HL-60 (cell line): ENCODE measurements around the gene ZNF416.
A peak's percentile ranks its signal among the peaks of the same experiment; 100 is the strongest.

Experiments used
- DNase-seq, 2 experiments: peaks; one replicate each; pipeline ENCODE4 v3.0.0-alpha.2; 2010 to 2020; ENCODE audit warnings: low read depth in 1 of 2, low spot score in 1 of 2
- H3K27ac ChIP-seq: fragments of 250-450 bp; sonication (Bioruptor Pico); replicated peaks from 2 replicates; pipeline ENCODE4 v1.5.1; 2020; ENCODE audit warnings: mild to moderate bottlenecking, moderate library complexity
- H3K27me3 ChIP-seq: fragments of 250-450 bp; sonication (Bioruptor Pico); 2 replicates; pipeline ENCODE4 v1.5.1; 2021; ENCODE audit warnings: mild to moderate bottlenecking, moderate library complexity; ENCODE audit not compliant: insufficient read depth, poor library complexity, severe bottlenecking
- H3K4me3 ChIP-seq: replicated peaks from 2 replicates; pipeline ENCODE4 v1.5.1; 2011; ENCODE audit warnings: mild to moderate bottlenecking, control low read depth, low read length; ENCODE audit not compliant: insufficient read depth
- CTCF ChIP-seq: IDR thresholded peaks from one replicate; pipeline ENCODE4 v1.5.1; 2011; ENCODE audit warnings: low read length, control low read depth, inconsistent platforms; ENCODE audit not compliant: insufficient read depth
- GABPA ChIP-seq: IDR thresholded peaks from 2 replicates; pipeline ENCODE4 v1.6.1; 2012; ENCODE audit warnings: low read depth
- POLR2AphosphoS5 ChIP-seq: IDR thresholded peaks from 2 replicates; pipeline ENCODE4 v1.6.1; 2012; ENCODE audit warnings: low read depth
- REST ChIP-seq: IDR thresholded peaks from 2 replicates; pipeline ENCODE4 v1.6.1; 2012; ENCODE audit warnings: low read depth; ENCODE audit not compliant: insufficient replicate concordance
- SPI1 ChIP-seq: IDR thresholded peaks from 2 replicates; pipeline ENCODE4 v1.6.1; 2012; ENCODE audit warnings: low read depth, mild to moderate bottlenecking, borderline replicate concordance

ZNF416 gene

GRCh38 chr19:57599377-57599760 is 20.7 kb upstream of the ZNF416 start:
- no peak for TF ChIP-seq POLR2AphosphoS5
- TF ChIP-seq CTCF, result no peak
- no peak for TF ChIP-seq GABPA
- TF ChIP-seq SPI1, result no peak
- TF ChIP-seq REST, result no peak
- Histone ChIP-seq H3K27ac (peak overlapping the region; percentile 78; the same call in 1 of the 2 replicates), H3K27me3 (no peaks in the 10 kb centered on the region), H3K4me3 (peak overlapping the region; percentile 99)
- no peak for DNase-seq

DNA sequence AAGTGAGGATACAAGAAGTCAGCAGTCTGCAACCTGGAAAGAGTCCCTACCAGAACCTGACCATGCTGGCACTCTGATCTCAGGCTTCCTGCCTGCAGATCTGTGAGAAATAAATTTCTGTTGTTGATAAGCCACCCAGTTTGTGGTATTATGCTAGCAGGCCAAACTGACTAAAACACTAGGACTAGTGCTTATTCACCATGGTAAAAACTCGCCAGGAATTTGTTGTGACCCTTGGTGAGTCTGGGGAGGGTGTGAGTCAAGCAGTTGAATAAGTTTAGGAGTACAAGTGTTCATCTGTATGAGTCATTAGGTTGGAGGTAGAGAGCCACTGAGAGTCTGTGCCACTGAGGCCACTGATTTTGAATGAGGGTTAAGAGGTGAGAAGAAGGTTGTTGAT is 8.8 kb upstream of the ZNF416 start:
- H3K27me3 ChIP-seq, result no peaks in the 10 kb centered on the region
- H3K27ac ChIP-seq, result no peak overlapping the region
- DNase-seq, result no peak
- no peak overlapping the region for H3K4me3 ChIP-seq
- TF ChIP-seq REST (no peak), GABPA (no peak), SPI1 (no peak), POLR2AphosphoS5 (no peak), CTCF (no peak)

DNA sequence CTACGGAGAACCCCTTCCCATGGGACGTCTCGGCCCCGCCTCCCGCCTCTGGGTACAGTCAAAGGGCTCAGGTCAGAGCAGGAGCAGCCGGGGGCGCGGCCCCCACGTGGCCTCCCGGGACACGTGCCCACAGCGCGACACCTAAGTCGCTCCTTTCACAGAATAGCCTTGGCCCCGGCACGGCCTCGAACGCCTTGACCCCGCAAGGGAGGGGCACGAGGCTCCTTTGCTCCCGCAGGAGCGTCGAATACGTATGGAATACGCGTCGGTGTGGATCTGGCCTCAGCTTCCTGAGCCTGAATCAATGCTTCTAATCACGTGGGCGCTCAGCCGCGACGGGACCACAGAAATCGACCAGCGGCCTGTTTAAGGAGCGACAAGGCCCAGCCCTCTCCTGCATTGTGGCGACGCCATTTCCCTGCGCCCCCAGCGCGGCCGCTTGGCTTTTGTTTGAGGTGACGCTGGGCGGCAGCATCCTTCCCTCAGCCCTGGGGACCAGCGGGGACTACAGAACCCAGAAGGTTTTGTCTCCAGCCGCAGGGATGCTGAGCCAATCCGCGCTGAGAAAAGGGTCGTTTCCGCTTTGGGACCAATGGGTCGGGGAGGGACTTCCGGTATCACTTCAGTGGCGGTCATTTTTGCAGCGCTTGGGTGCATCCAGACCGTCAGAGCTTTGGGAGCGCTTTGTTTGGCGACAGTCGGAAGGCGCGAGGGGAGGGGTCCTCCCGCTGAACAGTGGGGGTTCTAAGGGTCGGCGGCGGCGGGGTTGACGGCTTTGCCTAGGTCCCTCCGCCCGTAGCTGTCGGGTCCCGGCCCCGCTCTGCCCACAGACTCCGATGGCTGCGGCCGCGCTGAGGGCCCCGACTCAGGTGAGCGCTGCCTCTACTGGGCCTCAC is 5.1 kb upstream of the ZNF416 start, which contains the start of gene ZIK1:
TSS of gene ZIK1 (plus strand) at position 625 of the 896 bp plus-strand sequence. CDS start at position 837, 212 bp downstream.
- Histone ChIP-seq H3K4me3 (peak within 1 kb of the TSS; percentile 67), H3K27me3 (no peaks in the 10 kb centered on the region), H3K27ac (no peak within 1 kb of the TSS; the same call in 1 of the 2 replicates)
- TF ChIP-seq REST (peak; percentile 43), GABPA (peak; percentile 93), SPI1 (no peak), CTCF (no peak), POLR2AphosphoS5 (no peak; the same call in none of the 2 replicates)
- DNase-seq, result peak; percentile 83 to 91
